Measurements from ENCODE around the gene CYP2J2.

CYP2J2 gene

DNA sequence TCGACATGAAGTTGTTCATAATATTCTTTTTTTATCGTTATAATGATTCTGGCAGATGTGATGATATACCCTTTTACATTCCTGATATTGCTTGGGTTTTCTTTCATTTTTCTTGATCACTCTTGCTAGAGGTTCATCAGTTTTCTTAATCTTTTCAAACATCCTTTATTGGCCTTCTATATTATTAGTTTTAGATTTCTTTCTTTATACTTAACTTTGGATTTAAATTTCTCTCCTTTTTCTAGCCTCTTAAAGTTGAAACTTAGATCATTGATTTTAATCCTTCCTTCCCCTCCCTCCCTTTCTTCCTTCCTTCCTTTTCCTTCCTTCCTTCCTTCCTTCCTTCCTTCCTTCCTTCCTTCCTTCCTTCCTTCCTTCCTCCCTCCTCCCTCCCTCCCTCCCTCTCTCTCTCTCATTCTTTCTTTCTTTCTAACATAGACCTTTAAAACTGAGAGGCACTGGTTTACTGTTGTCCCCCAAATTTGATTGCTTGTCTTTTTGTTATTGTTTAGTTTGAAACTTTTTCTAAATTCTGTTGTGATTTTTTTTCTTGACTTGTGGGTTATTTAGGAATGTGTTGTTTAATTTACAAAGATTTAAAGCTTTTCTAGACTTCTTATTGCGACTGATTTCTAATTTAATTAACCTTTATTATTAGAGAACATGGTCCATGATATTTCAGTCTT, 80.2 kb downstream of the CYP2J2 start:
- TF ChIP-seq GATA2 (IDR thresholded peaks at IDR 0.05; ENCODE audit: low read depth, low read length) (no peak), GATA3 (IDR thresholded peaks at IDR 0.05; ENCODE audit: low read depth, low read length) (no peak)

GRCh38 chr1:59845091-59845490, 81.5 kb downstream of the CYP2J2 start:
- TF ChIP-seq GATA3 (IDR thresholded peaks at IDR 0.05; ENCODE audit: low read depth, low read length), result no peak
- no peak for TF ChIP-seq GATA2 (IDR thresholded peaks at IDR 0.05; ENCODE audit: low read depth, low read length)

Measured in SH-SY5Y (cell line).